Stimulated activated CD4-positive, alpha-beta T cell treated with anti-CD3 and anti-CD28 coated beads, Interleukin-2, amount 100 ng/mL, for 24 hours (primary cell): ENCODE results near the gene SLC35F6.
"Not testable (repeated sequence)": the region's sequence is repeated elsewhere in the genome, so short reads cannot be mapped to it uniquely, and the experiment has no call there.

Source experiments
- DNase-seq, 2 donors: peaks; one replicate each; pipeline ENCODE4 v3.0.0-alpha.2; 2020

The SLC35F6 gene

GRCh38 chr2:26786207-26787028 is 22.3 kb downstream of the SLC35F6 start:
- DNase-seq = peak in 1 of 2 donors; percentile 44

- DNase-seq = no peak
Observed at GRCh38 chr2:26792720-26793119, 28.6 kb downstream of the SLC35F6 start.

GRCh38 chr2:26793518-26793917 is 29.4 kb downstream of the SLC35F6 start:
- no peak for DNase-seq

GRCh38 chr2:26795135-26795534 is 31.1 kb downstream of the SLC35F6 start:
- not testable (repeated sequence) for DNase-seq

GRCh38 chr2:26801328-26801727 is 37.2 kb downstream of the SLC35F6 start:
- no peak for DNase-seq

- no peak for DNase-seq
Observed at GRCh38 chr2:26801796-26802195, 37.7 kb downstream of the SLC35F6 start.

- no peak for DNase-seq
Observed at GRCh38 chr2:26805241-26805676, 41.2 kb downstream of the SLC35F6 start.

GRCh38 chr2:26807788-26808460 is 43.8 kb downstream of the SLC35F6 start:
- no peak for DNase-seq

GRCh38 chr2:26809211-26809610 is 45.1 kb downstream of the SLC35F6 start:
- no peak for DNase-seq

- DNase-seq = no peak
Observed at GRCh38 chr2:26809876-26810577, 45.9 kb downstream of the SLC35F6 start.

- DNase-seq = no peak
Observed at GRCh38 chr2:26811261-26811660, 47.2 kb downstream of the SLC35F6 start.

GRCh38 chr2:26811791-26812694 is 48.0 kb downstream of the SLC35F6 start:
- DNase-seq = no peak

- DNase-seq = no peak
Observed at GRCh38 chr2:26812731-26813130, 48.6 kb downstream of the SLC35F6 start.

GRCh38 chr2:26814072-26814765 is 50.1 kb downstream of the SLC35F6 start:
- not testable (repeated sequence) for DNase-seq

GRCh38 chr2:26816893-26817292 is 52.8 kb downstream of the SLC35F6 start:
- peak in 1 of 2 donors; percentile 10 for DNase-seq

- no peak for DNase-seq
Observed at GRCh38 chr2:26818255-26818654, 54.2 kb downstream of the SLC35F6 start.

- no peak for DNase-seq
Observed at GRCh38 chr2:26818972-26819371, 54.9 kb downstream of the SLC35F6 start.

GRCh38 chr2:26820932-26821331 is 56.8 kb downstream of the SLC35F6 start:
- no peak for DNase-seq

GRCh38 chr2:26822877-26823276 is 58.8 kb downstream of the SLC35F6 start:
- no peak for DNase-seq
